H9 (cell line): ENCODE measurements around the gene SPIRE2. TPM values are rescaled to one million over a fixed set of nuclear protein-coding genes. Genes with fewer than 3 reads are reported as not detected.
"Not testable (repeated sequence)": the region's sequence is repeated elsewhere in the genome, so short reads cannot be mapped to it uniquely, and the experiment has no call there.

ENCODE experiments used
- DNase-seq: peaks from one replicate; pipeline ENCODE4 v3.0.0-alpha.2; 2017
- H2AFZ ChIP-seq: one replicate; pipeline ENCODE4 v1.6.1; 2013; ENCODE audit warnings: mild to moderate bottlenecking, low read length, control low read depth, moderate library complexity
- H2AK5ac ChIP-seq: 2 replicates; pipeline ENCODE4 v1.6.1; 2013; ENCODE audit warnings: low read length, control low read depth, mixed read lengths; ENCODE audit not compliant: insufficient read length
- H2BK120ac ChIP-seq: one replicate; pipeline ENCODE4 v1.6.1; 2013; ENCODE audit warnings: low read depth, mild to moderate bottlenecking, low read length, control low read depth, inconsistent platforms; ENCODE audit not compliant: poor library complexity, severe bottlenecking
- H2BK12ac ChIP-seq: 2 replicates; pipeline ENCODE4 v1.6.1; 2013; ENCODE audit warnings: low read length, control low read depth, mixed read lengths, low read depth; ENCODE audit not compliant: insufficient read length
- H2BK15ac ChIP-seq: 2 replicates; pipeline ENCODE4 v1.6.1; 2013; ENCODE audit warnings: low read depth, low read length, control low read depth
- H2BK20ac ChIP-seq: one replicate; pipeline ENCODE4 v1.6.1; 2013; ENCODE audit warnings: low read depth, mild to moderate bottlenecking, low read length, control low read depth, inconsistent platforms; ENCODE audit not compliant: poor library complexity, severe bottlenecking
- H2BK5ac ChIP-seq: 2 replicates; pipeline ENCODE4 v1.6.1; 2013; ENCODE audit warnings: low read length, control low read depth, mixed read lengths; ENCODE audit not compliant: insufficient read length
- H3K14ac ChIP-seq: 2 replicates; pipeline ENCODE4 v1.6.1; 2013; ENCODE audit warnings: low read length, control low read depth; ENCODE audit not compliant: insufficient read depth
- H3K18ac ChIP-seq: 2 replicates; pipeline ENCODE4 v1.6.1; 2013; ENCODE audit warnings: low read depth, mild to moderate bottlenecking, mixed read lengths, low read length, control low read depth; ENCODE audit not compliant: insufficient read length
- H3K23ac ChIP-seq: 2 replicates; pipeline ENCODE4 v1.6.1; 2013; ENCODE audit warnings: low read length, control low read depth, mixed read lengths, low read depth; ENCODE audit not compliant: insufficient read length
- H3K23me2 ChIP-seq: 2 replicates; pipeline ENCODE4 v1.6.1; 2013; ENCODE audit warnings: low read depth, mild to moderate bottlenecking, mixed read lengths, low read length, control low read depth; ENCODE audit not compliant: insufficient read length, poor library complexity, severe bottlenecking
- H3K27ac ChIP-seq: 2 replicates; pipeline ENCODE4 v1.5.1; 2013; ENCODE audit warnings: low read length, control low read depth, mixed read lengths, low read depth; ENCODE audit not compliant: insufficient read length
- H3K27me3 ChIP-seq: 2 replicates; pipeline ENCODE4 v1.6.1; 2013; ENCODE audit warnings: low read length, control low read depth, inconsistent platforms; ENCODE audit not compliant: insufficient read depth
- H3K4ac ChIP-seq: 2 replicates; pipeline ENCODE4 v1.6.1; 2013; ENCODE audit warnings: low read depth, mild to moderate bottlenecking, control low read depth, inconsistent platforms, low read length, moderate library complexity
- H3K4me1 ChIP-seq: 2 replicates; pipeline ENCODE4 v1.6.1; 2013; ENCODE audit warnings: low read length, control low read depth, inconsistent platforms; ENCODE audit not compliant: insufficient read depth
- H3K4me2 ChIP-seq: 2 replicates; pipeline ENCODE4 v1.6.1; 2013; ENCODE audit warnings: low read length, control low read depth, mixed read lengths; ENCODE audit not compliant: insufficient read length, insufficient read depth
- H3K56ac ChIP-seq: 2 replicates; pipeline ENCODE4 v1.6.1; 2013; ENCODE audit warnings: low read depth, mild to moderate bottlenecking, mixed read lengths, low read length, control low read depth; ENCODE audit not compliant: insufficient read length
- H3K79me1 ChIP-seq: 2 replicates; pipeline ENCODE4 v1.6.1; 2013; ENCODE audit warnings: low read depth, mild to moderate bottlenecking, moderate library complexity, low read length, control low read depth, inconsistent platforms; ENCODE audit not compliant: insufficient read depth, poor library complexity, severe bottlenecking
- H3K79me2 ChIP-seq: 2 replicates; pipeline ENCODE4 v1.6.1; 2013; ENCODE audit warnings: low read length, control low read depth, inconsistent platforms; ENCODE audit not compliant: insufficient read depth
- H3K9ac ChIP-seq: 2 replicates; pipeline ENCODE4 v1.6.1; 2013; ENCODE audit warnings: low read length, control low read depth, mixed read lengths; ENCODE audit not compliant: insufficient read length; ENCODE audit errors: extremely low read depth
- H3K9me3 ChIP-seq: one replicate; pipeline ENCODE4 v1.6.1; 2013; ENCODE audit warnings: low read depth, low read length, inconsistent platforms; ENCODE audit not compliant: control insufficient read depth
- H3T11ph ChIP-seq: one replicate; pipeline ENCODE4 v1.6.1; 2013; ENCODE audit warnings: mild to moderate bottlenecking, low read length, control low read depth, inconsistent platforms
- H4K20me1 ChIP-seq: one replicate; pipeline ENCODE4 v1.6.1; 2013; ENCODE audit not compliant: control insufficient read depth, insufficient read length, insufficient read depth
- H4K5ac ChIP-seq: 2 replicates; pipeline ENCODE4 v1.6.1; 2013; ENCODE audit warnings: low read depth, mild to moderate bottlenecking, mixed read lengths, low read length, control low read depth; ENCODE audit not compliant: insufficient read length
- H4K8ac ChIP-seq: replicated peaks from 2 replicates; pipeline ENCODE4 v1.6.1; 2013; ENCODE audit warnings: low read length, control low read depth, mixed read lengths, low read depth; ENCODE audit not compliant: insufficient read length
- H4K91ac ChIP-seq: 2 replicates; pipeline ENCODE4 v1.6.1; 2013; ENCODE audit warnings: low read depth, mild to moderate bottlenecking, moderate library complexity, mixed read lengths, low read length, control low read depth; ENCODE audit not compliant: insufficient read length
- H3K27ac Mint-ChIP-seq, 3 experiments: 2 replicates in 2 of 3; 3 replicates in 1 of 3; pipeline ENCODE4 v1.8.0; 2020 to 2021; ENCODE audit warnings: mixed read lengths in 3 of 3, mild to moderate bottlenecking in 1 of 3, moderate library complexity in 1 of 3
- H3K27me3 Mint-ChIP-seq: 2 replicates; pipeline ENCODE4 v1.8.0; 2021; ENCODE audit warnings: low read depth, mild to moderate bottlenecking, moderate library complexity, mixed read lengths
- H3K36me3 Mint-ChIP-seq, 3 experiments: 2 replicates in 2 of 3; 3 replicates in 1 of 3; pipeline ENCODE4 v1.8.0; 2020 to 2021; ENCODE audit warnings: low read depth in 3 of 3, mixed read lengths in 3 of 3; ENCODE audit not compliant: insufficient read depth in 1 of 3
- H3K4me1 Mint-ChIP-seq, 2 experiments: 2 replicates each; pipeline ENCODE4 v1.8.0; 2020; ENCODE audit warnings: mixed read lengths in 2 of 2
- H3K4me3 Mint-ChIP-seq, 2 experiments: 2 replicates in 1 of 2; 3 replicates in 1 of 2; pipeline ENCODE4 v1.8.0; 2020 to 2021; ENCODE audit warnings: mild to moderate bottlenecking in 2 of 2, mixed read lengths in 2 of 2, moderate library complexity in 1 of 2
- H3K9me3 Mint-ChIP-seq, 2 experiments: 2 replicates in 1 of 2; 3 replicates in 1 of 2; pipeline ENCODE4 v1.8.0; 2020; ENCODE audit warnings: mild to moderate bottlenecking in 2 of 2, mixed read lengths in 2 of 2, moderate library complexity in 1 of 2
- WGBS: extraction: QIAGEN DNeasy Blood & Tissue Kit; methylation state at CpG from one replicate; pipeline ENCODE4 v1.1.7; 2013; ENCODE audit warnings: missing lambda C conversion rate, low lambda C conversion rate, mixed read lengths; ENCODE audit not compliant: insufficient read length; ENCODE audit errors: extremely low coverage; 5-methylcytosine and 5-hydroxymethylcytosine counted together
- total RNA-seq: library from RNA; stranded (reverse); gene quantifications from 2 replicates; pipeline ENCODE4 v1.2.1, GENCODE V29; 2021
- TF ChIP-seq, protein P1 (sequence below): fragments of 200-600 bp; sonication (generic); conservative IDR thresholded peaks from 3 replicates; pipeline ENCODE4 v1.8.0; 2021; ENCODE audit warnings: antibody characterized with exemption, mild to moderate bottlenecking

The SPIRE2 gene
- total RNA-seq, 1 experiment from 2014 or later, result 6.9 TPM

DNA sequence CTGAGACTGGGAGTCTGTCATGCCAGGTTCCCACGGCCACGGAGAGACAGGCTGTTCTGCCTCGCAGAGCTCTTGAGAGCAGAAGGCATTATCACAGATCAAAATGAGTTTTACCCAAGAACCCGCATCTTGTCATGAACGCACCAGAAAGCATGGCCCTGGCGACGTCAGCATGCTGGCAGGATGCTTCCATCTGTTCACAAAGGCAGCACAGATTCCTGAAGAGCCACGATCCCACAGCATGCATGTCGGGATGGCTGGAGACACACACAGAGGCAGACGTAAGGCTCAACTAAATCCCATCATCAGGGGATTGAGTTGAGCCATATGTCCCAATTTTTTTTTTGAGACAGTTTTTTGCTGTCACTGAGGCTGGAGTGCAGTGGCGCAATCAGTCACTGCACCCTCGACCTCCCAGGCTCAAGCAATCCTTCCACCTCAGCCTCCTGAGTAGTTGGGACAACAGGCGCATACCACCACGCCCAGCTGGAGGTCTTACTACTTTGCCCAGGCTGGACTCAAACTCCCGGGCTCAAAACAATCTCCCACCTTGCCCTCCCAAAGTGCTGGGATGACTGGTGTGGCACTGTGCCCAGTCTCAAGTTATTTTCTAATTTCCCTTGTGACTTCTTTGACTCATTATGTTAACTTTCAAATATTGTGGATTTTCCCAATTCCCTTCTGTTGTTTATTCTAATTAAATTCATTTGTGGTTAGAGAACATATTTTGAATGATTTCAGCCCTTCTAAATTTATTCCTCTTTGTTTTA is 23.0 kb upstream of the SPIRE2 start:
- H2BK15ac ChIP-seq, result no peak overlapping the region
- H3K23me2 ChIP-seq, result no peaks in the 10 kb centered on the region
- no peak overlapping the region for H2AFZ ChIP-seq
- no peaks in the 10 kb centered on the region for H4K20me1 ChIP-seq
- no peak overlapping the region for H4K5ac ChIP-seq
- TF ChIP-seq, protein P1, sequence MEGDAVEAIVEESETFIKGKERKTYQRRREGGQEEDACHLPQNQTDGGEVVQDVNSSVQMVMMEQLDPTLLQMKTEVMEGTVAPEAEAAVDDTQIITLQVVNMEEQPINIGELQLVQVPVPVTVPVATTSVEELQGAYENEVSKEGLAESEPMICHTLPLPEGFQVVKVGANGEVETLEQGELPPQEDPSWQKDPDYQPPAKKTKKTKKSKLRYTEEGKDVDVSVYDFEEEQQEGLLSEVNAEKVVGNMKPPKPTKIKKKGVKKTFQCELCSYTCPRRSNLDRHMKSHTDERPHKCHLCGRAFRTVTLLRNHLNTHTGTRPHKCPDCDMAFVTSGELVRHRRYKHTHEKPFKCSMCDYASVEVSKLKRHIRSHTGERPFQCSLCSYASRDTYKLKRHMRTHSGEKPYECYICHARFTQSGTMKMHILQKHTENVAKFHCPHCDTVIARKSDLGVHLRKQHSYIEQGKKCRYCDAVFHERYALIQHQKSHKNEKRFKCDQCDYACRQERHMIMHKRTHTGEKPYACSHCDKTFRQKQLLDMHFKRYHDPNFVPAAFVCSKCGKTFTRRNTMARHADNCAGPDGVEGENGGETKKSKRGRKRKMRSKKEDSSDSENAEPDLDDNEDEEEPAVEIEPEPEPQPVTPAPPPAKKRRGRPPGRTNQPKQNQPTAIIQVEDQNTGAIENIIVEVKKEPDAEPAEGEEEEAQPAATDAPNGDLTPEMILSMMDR, result no peak
- H3K23ac ChIP-seq, result no peak overlapping the region
- H3K18ac ChIP-seq, result no peak overlapping the region
- no peak overlapping the region for H3K27ac ChIP-seq
- H3K79me2 ChIP-seq, result no peaks in the 10 kb centered on the region
- no peak overlapping the region for H3K56ac ChIP-seq
- no peak overlapping the region for H4K8ac ChIP-seq
- H2AK5ac ChIP-seq, result no peak overlapping the region
- Mint-ChIP-seq H3K9me3 (no peaks in the 10 kb centered on the region; a peak in 1 of 5 replicates), H3K4me1 (no peaks in the 10 kb centered on the region), H3K36me3 (peaks cover 50 to 85% (median 69%) of the 10 kb centered on the region in 3 experiments; a peak in 6 of 7 replicates), H3K4me3 (no peak overlapping the region), H3K27me3 (no peaks in the 10 kb centered on the region), H3K27ac (no peak overlapping the region; a peak in 2 of 7 replicates)
- no peak overlapping the region for H4K91ac ChIP-seq
- H3K27me3 ChIP-seq, result no peaks in the 10 kb centered on the region
- H3K79me1 ChIP-seq, result no peaks in the 10 kb centered on the region
- no peak overlapping the region for H3K4ac ChIP-seq
- WGBS, result no CpG with 5 or more reads among the region's 15 CpGs
- no peak overlapping the region for H3T11ph ChIP-seq
- H3K9ac ChIP-seq, result no peak overlapping the region
- no peak for DNase-seq
- H3K14ac ChIP-seq, result no peak overlapping the region
- no peak overlapping the region for H3K4me2 ChIP-seq
- no peak overlapping the region for H2BK12ac ChIP-seq
- H3K9me3 ChIP-seq, result no peaks in the 10 kb centered on the region
- no peak overlapping the region for H2BK20ac ChIP-seq
- H2BK5ac ChIP-seq, result no peak overlapping the region
- no peak overlapping the region for H2BK120ac ChIP-seq
- no peaks in the 10 kb centered on the region for H3K4me1 ChIP-seq

DNA sequence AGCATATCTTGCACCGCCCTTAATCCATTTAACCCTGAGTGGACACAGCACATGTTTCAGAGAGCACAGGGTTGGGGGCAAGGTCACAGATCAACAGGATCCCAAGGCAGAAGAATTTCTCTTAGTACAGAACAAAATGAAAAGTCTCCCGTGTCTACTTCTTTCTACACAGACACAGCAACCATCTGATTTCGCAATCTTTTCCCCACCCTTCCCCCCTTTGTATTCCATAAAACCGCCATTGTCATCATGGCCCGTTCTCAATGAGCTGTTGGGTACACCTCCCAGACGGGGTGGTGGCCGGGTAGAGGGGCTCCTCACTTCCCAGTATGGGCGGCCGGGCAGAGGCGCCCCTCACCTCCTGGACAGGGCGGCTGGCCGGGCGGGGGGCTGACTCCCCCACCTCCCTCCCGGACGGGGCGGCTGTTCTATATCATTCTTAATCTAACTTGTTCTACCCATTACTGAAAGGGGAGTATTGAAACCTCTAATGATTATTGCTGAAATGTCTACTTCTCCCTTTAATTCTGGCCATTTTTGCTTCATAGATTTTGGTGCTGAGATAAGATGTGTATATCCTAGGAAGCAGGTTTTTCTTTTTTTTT is 21.6 kb upstream of the SPIRE2 start:
- H2BK120ac ChIP-seq, H2BK5ac ChIP-seq, H3K27me3 ChIP-seq, DNase-seq, H3K23ac ChIP-seq, H2AK5ac ChIP-seq, H3K27me3 Mint-ChIP-seq, H3K27ac Mint-ChIP-seq, H3K79me2 ChIP-seq, H3K27ac ChIP-seq, H3K9ac ChIP-seq, H3K79me1 ChIP-seq, H2BK12ac ChIP-seq, H3K56ac ChIP-seq, H4K8ac ChIP-seq, H3T11ph ChIP-seq, H3K9me3 ChIP-seq, H2BK20ac ChIP-seq, H3K4me2 ChIP-seq, H2AFZ ChIP-seq, H4K91ac ChIP-seq, H3K4me1 ChIP-seq, H3K4ac ChIP-seq, H3K23me2 ChIP-seq, H4K20me1 ChIP-seq, H3K4me3 Mint-ChIP-seq, H3K9me3 Mint-ChIP-seq, H3K4me1 Mint-ChIP-seq, H3K18ac ChIP-seq, H3K14ac ChIP-seq, H4K5ac ChIP-seq, H2BK15ac ChIP-seq: not testable (repeated sequence)
- WGBS, result no CpG with 5 or more reads among the region's 16 CpGs
- H3K36me3 Mint-ChIP-seq, result peaks cover 50 to 86% (median 71%) of the 10 kb centered on the region in 3 experiments; a peak in 6 of 7 replicates
